Retinal pigment epithelial cell (primary cell): ENCODE results near the gene GRIN2A.

ENCODE experiments used
- DNase-seq: peaks from one replicate; pipeline ENCODE4 v3.0.0-alpha.2; 2010; ENCODE audit warnings: low read depth
- H3K4me3 ChIP-seq: 2 replicates; pipeline ENCODE4 v1.5.1; 2011; ENCODE audit warnings: mild to moderate bottlenecking, low read length, control low read depth, moderate library complexity
- CTCF ChIP-seq: conservative IDR thresholded peaks from 2 replicates; pipeline ENCODE4 v1.5.1; 2011; ENCODE audit warnings: low read depth, low read length, control low read depth, inconsistent platforms

GRIN2A gene

GRCh38 chr16:10182222-10183053, at the start of gene GRIN2A:
Gene GRIN2A, minus strand, starts transcription at chr16:10182428. Its CDS starts 2,017 bp downstream, at chr16:10180411.
- H3K4me3 ChIP-seq: peak within 1 kb of the TSS; percentile 49
- DNase-seq: no peak
- no peak for TF ChIP-seq CTCF

- TF ChIP-seq CTCF: no peak
- DNase-seq: no peak
- H3K4me3 ChIP-seq: no peak overlapping the region
These were observed 49.3 kb upstream of the GRIN2A start for GRCh38 chr16:10231563-10231962.

- no peak overlapping the region for H3K4me3 ChIP-seq
These were observed 46.6 kb upstream of the GRIN2A start for GRCh38 chr16:10228779-10229178.

GRCh38 chr16:10226987-10227306, 44.7 kb upstream of the GRIN2A start:
- no peak overlapping the region for H3K4me3 ChIP-seq
- no peak for TF ChIP-seq CTCF
- no peak for DNase-seq

More at GRCh38 chr16:10228779-10229178, 46.6 kb upstream of the GRIN2A start:
- no peak for DNase-seq
- TF ChIP-seq CTCF: no peak

- DNase-seq: no peak
- no peak for TF ChIP-seq CTCF
- H3K4me3 ChIP-seq: no peak overlapping the region
These were observed 44.1 kb upstream of the GRIN2A start for GRCh38 chr16:10226141-10226986.

GRCh38 chr16:10225653-10226052, 43.4 kb upstream of the GRIN2A start:
- no peak for TF ChIP-seq CTCF

More at GRCh38 chr16:10225653-10226052, 43.4 kb upstream of the GRIN2A start:
- DNase-seq: no peak
- H3K4me3 ChIP-seq: no peak overlapping the region
